HepG2 (cell line): Measurements from ENCODE around the gene SSNA1. TPM values are rescaled to one million over a fixed set of nuclear protein-coding genes. Genes with fewer than 3 reads are reported as not detected.

Experiments
- ARNTL ChIP-seq: sonication (generic); formaldehyde crosslinking; IDR thresholded peaks from 2 replicates; pipeline ENCODE4 v1.4.0; 2020; ENCODE audit warnings: mild to moderate bottlenecking, missing genetic modification reagents
- CC2D1A ChIP-seq: sonication (generic); formaldehyde crosslinking; IDR thresholded peaks from 2 replicates; pipeline ENCODE4 v1.8.1; 2023; ENCODE audit warnings: mild to moderate bottlenecking, missing genetic modification reagents
- ELK4 ChIP-seq: sonication (generic); formaldehyde crosslinking; IDR thresholded peaks from 2 replicates; pipeline ENCODE4 v1.9.0; 2021; ENCODE audit warnings: missing genetic modification reagents, borderline replicate concordance
- GATAD2A ChIP-seq: IDR thresholded peaks from 2 replicates; pipeline ENCODE4 v1.6.1; 2016
- HDAC6 ChIP-seq: fragments of 200-600 bp; sonication (generic); IDR thresholded peaks from 2 replicates; pipeline ENCODE4 v1.7.0; 2017; ENCODE audit warnings: mild to moderate bottlenecking, antibody characterized with exemption, low read length, low read depth
- MBD4 ChIP-seq: IDR thresholded peaks from 2 replicates; pipeline ENCODE4 v1.6.1; 2012; ENCODE audit warnings: low read length, inconsistent platforms, borderline replicate concordance
- MBNL3 ChIP-seq: fragments of 250-450 bp; sonication (Bioruptor Pico); conservative IDR thresholded peaks from 2 replicates; pipeline ENCODE4 v1.8.0; 2022; ENCODE audit warnings: mild to moderate bottlenecking, inconsistent platforms
- POGZ ChIP-seq: sonication (generic); formaldehyde crosslinking; IDR thresholded peaks from 2 replicates; pipeline ENCODE4 v1.4.0; 2020; ENCODE audit warnings: mild to moderate bottlenecking, missing genetic modification reagents
- RBAK ChIP-seq: sonication (generic); formaldehyde crosslinking; IDR thresholded peaks from 2 replicates; pipeline ENCODE4 v1.5.1; 2020; ENCODE audit warnings: mild to moderate bottlenecking, missing genetic modification reagents
- RCOR2 ChIP-seq: IDR thresholded peaks from 2 replicates; pipeline ENCODE4 v1.6.1; 2016; ENCODE audit warnings: missing biosample characterization, missing genetic modification reagents
- RELA ChIP-seq: sonication (generic); formaldehyde crosslinking; IDR thresholded peaks from 2 replicates; pipeline ENCODE4 v1.4.0; 2020; ENCODE audit warnings: missing genetic modification reagents
- RFX3 ChIP-seq: IDR thresholded peaks from 2 replicates; pipeline ENCODE4 v1.6.1; 2016; ENCODE audit warnings: missing biosample characterization, missing genetic modification reagents
- RNF2 ChIP-seq: fragments of 450-650 bp; conservative IDR thresholded peaks from 2 replicates; pipeline ENCODE4 v1.6.1; 2016; ENCODE audit warnings: low read depth
- TRIM24 ChIP-seq: sonication (generic); formaldehyde crosslinking; IDR thresholded peaks from 2 replicates; pipeline ENCODE4 v1.8.0; 2022; ENCODE audit warnings: mild to moderate bottlenecking, missing genetic modification reagents
- ZBTB42 ChIP-seq: sonication (generic); formaldehyde crosslinking; IDR thresholded peaks from 2 replicates; pipeline ENCODE4 v1.5.0; 2020; ENCODE audit warnings: mild to moderate bottlenecking, missing genetic modification reagents
- ZGPAT ChIP-seq: IDR thresholded peaks from 2 replicates; pipeline ENCODE4 v1.6.1; 2016; ENCODE audit warnings: mild to moderate bottlenecking
- ZNF138 ChIP-seq: sonication (generic); formaldehyde crosslinking; IDR thresholded peaks from 2 replicates; pipeline ENCODE4 v1.5.0; 2020; ENCODE audit warnings: mild to moderate bottlenecking, low read depth, missing genetic modification reagents
- ZNF30 ChIP-seq: sonication (generic); formaldehyde crosslinking; IDR thresholded peaks from 2 replicates; pipeline ENCODE4 v1.5.0; 2020; ENCODE audit warnings: mild to moderate bottlenecking, missing genetic modification reagents
- ZNF788 ChIP-seq: sonication (generic); formaldehyde crosslinking; IDR thresholded peaks from 2 replicates; pipeline ENCODE4 v1.5.0; 2020; ENCODE audit warnings: mild to moderate bottlenecking, missing genetic modification reagents, borderline replicate concordance
- ZSCAN30 ChIP-seq: sonication (generic); formaldehyde crosslinking; IDR thresholded peaks from 2 replicates; pipeline ENCODE4 v1.5.0; 2020; ENCODE audit warnings: mild to moderate bottlenecking, missing genetic modification reagents
- polyA plus RNA-seq, 8 experiments: library from polyadenylated mRNA; depleted of rRNA in 3 of 8; stranded (reverse) in 7 of 8; unstranded in 1 of 8; fragments of >200 nt; fragmentation: Illumina TruSeq in 4 of 8; extraction: Trizol in 4 of 8; gene quantifications; 2 replicates each; pipeline versions ENCODE4 v1.2.1 to v1.2.3, GENCODE V29; 2011 to 2016; ENCODE audit warnings: low read depth in 4 of 8, missing spikeins in 1 of 8, mixed read lengths in 1 of 8; ENCODE audit not compliant: insufficient read depth in 1 of 8
- total RNA-seq, 5 experiments: library from RNA; depleted of rRNA; stranded (reverse); fragments of >200 nt; fragmentation: Illumina TruSeq; extraction: Trizol; gene quantifications; 2 replicates each; pipeline ENCODE4 v1.2.3, GENCODE V29; 2016; ENCODE audit warnings: low read depth in 1 of 5
- TF ChIP-seq, protein P1 (sequence below): sonication (generic); formaldehyde crosslinking; IDR thresholded peaks from 2 replicates; pipeline ENCODE4 v1.4.0; 2020; ENCODE audit warnings: missing genetic modification reagents, borderline replicate concordance
- TF ChIP-seq, protein P2 (sequence below): sonication (generic); formaldehyde crosslinking; IDR thresholded peaks from 2 replicates; pipeline ENCODE4 v1.4.0; 2020; ENCODE audit warnings: mild to moderate bottlenecking, missing genetic modification reagents, borderline replicate concordance

The SSNA1 gene
- total and polyA plus RNA-seq, 2 of the 13 experiments (the other 11 are each of a cell fraction or from before 2014, with no cell fraction given): 35.9 to 49.4 TPM

- no peak for TF ChIP-seq ZNF788 (CRISPR knock-in tag)
- TF ChIP-seq POGZ (CRISPR knock-in tag): no peak
- TF ChIP-seq MBNL3 (CRISPR knock-in tag): no peak
- TF ChIP-seq ZGPAT: peak; percentile 50; the same call in 1 of the 2 replicates
- no peak for TF ChIP-seq TRIM24
- no peak for TF ChIP-seq MBD4
- TF ChIP-seq RNF2: no peak
- no peak for TF ChIP-seq RFX3 (CRISPR knock-in tag)
- no peak for TF ChIP-seq ZNF30 (CRISPR knock-in tag)
- no peak for TF ChIP-seq HDAC6
- no peak for TF ChIP-seq ELK4 (CRISPR knock-in tag)
- TF ChIP-seq RELA (CRISPR knock-in tag): no peak
- 0 out of 2 replicates have a peak, but pooled peaks have one; percentile 18 for TF ChIP-seq GATAD2A
- no peak for TF ChIP-seq CC2D1A (CRISPR knock-in tag)
- TF ChIP-seq ZBTB42 (CRISPR knock-in tag): no peak
- peak; percentile 18; the same call in 1 of the 2 replicates for TF ChIP-seq ARNTL (CRISPR knock-in tag)
- no peak for TF ChIP-seq ZSCAN30 (CRISPR knock-in tag)
- no peak for TF ChIP-seq RBAK (CRISPR knock-in tag)
- TF ChIP-seq, protein P1, sequence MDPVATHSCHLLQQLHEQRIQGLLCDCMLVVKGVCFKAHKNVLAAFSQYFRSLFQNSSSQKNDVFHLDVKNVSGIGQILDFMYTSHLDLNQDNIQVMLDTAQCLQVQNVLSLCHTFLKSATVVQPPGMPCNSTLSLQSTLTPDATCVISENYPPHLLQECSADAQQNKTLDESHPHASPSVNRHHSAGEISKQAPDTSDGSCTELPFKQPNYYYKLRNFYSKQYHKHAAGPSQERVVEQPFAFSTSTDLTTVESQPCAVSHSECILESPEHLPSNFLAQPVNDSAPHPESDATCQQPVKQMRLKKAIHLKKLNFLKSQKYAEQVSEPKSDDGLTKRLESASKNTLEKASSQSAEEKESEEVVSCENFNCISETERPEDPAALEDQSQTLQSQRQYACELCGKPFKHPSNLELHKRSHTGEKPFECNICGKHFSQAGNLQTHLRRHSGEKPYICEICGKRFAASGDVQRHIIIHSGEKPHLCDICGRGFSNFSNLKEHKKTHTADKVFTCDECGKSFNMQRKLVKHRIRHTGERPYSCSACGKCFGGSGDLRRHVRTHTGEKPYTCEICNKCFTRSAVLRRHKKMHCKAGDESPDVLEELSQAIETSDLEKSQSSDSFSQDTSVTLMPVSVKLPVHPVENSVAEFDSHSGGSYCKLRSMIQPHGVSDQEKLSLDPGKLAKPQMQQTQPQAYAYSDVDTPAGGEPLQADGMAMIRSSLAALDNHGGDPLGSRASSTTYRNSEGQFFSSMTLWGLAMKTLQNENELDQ (CRISPR knock-in tag): no peak
- TF ChIP-seq ZNF138 (CRISPR knock-in tag): no peak
- no peak for TF ChIP-seq RCOR2
- TF ChIP-seq, protein P2, sequence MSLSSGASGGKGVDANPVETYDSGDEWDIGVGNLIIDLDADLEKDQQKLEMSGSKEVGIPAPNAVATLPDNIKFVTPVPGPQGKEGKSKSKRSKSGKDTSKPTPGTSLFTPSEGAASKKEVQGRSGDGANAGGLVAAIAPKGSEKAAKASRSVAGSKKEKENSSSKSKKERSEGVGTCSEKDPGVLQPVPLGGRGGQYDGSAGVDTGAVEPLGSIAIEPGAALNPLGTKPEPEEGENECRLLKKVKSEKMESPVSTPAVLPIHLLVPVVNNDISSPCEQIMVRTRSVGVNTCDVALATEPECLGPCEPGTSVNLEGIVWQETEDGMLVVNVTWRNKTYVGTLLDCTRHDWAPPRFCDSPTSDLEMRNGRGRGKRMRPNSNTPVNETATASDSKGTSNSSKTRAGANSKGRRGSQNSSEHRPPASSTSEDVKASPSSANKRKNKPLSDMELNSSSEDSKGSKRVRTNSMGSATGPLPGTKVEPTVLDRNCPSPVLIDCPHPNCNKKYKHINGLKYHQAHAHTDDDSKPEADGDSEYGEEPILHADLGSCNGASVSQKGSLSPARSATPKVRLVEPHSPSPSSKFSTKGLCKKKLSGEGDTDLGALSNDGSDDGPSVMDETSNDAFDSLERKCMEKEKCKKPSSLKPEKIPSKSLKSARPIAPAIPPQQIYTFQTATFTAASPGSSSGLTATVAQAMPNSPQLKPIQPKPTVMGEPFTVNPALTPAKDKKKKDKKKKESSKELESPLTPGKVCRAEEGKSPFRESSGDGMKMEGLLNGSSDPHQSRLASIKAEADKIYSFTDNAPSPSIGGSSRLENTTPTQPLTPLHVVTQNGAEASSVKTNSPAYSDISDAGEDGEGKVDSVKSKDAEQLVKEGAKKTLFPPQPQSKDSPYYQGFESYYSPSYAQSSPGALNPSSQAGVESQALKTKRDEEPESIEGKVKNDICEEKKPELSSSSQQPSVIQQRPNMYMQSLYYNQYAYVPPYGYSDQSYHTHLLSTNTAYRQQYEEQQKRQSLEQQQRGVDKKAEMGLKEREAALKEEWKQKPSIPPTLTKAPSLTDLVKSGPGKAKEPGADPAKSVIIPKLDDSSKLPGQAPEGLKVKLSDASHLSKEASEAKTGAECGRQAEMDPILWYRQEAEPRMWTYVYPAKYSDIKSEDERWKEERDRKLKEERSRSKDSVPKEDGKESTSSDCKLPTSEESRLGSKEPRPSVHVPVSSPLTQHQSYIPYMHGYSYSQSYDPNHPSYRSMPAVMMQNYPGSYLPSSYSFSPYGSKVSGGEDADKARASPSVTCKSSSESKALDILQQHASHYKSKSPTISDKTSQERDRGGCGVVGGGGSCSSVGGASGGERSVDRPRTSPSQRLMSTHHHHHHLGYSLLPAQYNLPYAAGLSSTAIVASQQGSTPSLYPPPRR (CRISPR knock-in tag): 0 out of 2 replicates have a peak, but pooled peaks have one; percentile 26
These were observed 33.1 kb downstream of the SSNA1 start (continued) for GRCh38 chr9:137221506-137222111.
